ENCODE measurements around the gene EFCAB14. TPM values are rescaled to one million over a fixed set of nuclear protein-coding genes. Genes with fewer than 3 reads are reported as not detected.

Gene EFCAB14
- total RNA-seq, 3 donors from 2014 or later (not counting 1 experiment from before 2014, with no cell fraction given) = 77.7 to 130 (median 119) TPM

- H3K36me3 ChIP-seq (ENCODE audit: control insufficient read depth, insufficient read depth, low read length) = peaks cover 31% of the 10 kb centered on the region
- H3K27ac ChIP-seq (ENCODE audit: low read length) = peak overlapping the region; percentile 69
- Mint-ChIP-seq H3K4me1 (peaks cover 32 to 45% of the 10 kb centered on the region in 2 donors), H3K27ac (peak overlapping the region; percentile 84 to 95), H3K36me3 (no peaks in the 10 kb centered on the region), H3K9me3 (no peaks in the 10 kb centered on the region), H3K27me3 (ENCODE audit: low read depth in 2 of 2) (no peaks in the 10 kb centered on the region), H3K4me3 (peak overlapping the region; percentile 94)
- ATAC-seq (no peak), DNase-seq (no peak)
- WGBS (ENCODE audit: insufficient coverage) = 84% methylated on average over 9 of the region's 9 CpGs
- H3K4me3 ChIP-seq (ENCODE audit: low read length) = no peak overlapping the region
- H3K4me1 ChIP-seq (ENCODE audit: control insufficient read depth, insufficient read depth, low read length) = peaks cover 25% of the 10 kb centered on the region
- no peak for TF ChIP-seq CTCF (IDR thresholded peaks at IDR 0.05)
- intact Hi-C loops (cut with micrococcal nuclease) = loop anchor here (2.0 to 5.0 kb wide), 2 partner anchors 100 to 113 kb away; partner anchors contain the start of genes MKNK1 and MOB3C
- no peaks in the 10 kb centered on the region for H3K9me3 ChIP-seq (ENCODE audit: control insufficient read depth, insufficient read depth, low read length)
- H3K27me3 ChIP-seq (ENCODE audit: control insufficient read depth, insufficient read depth, low read length) = no peaks in the 10 kb centered on the region
These were observed 1.3 kb downstream of the EFCAB14 start for GRCh38 chr1:46717654-46718053.

- Histone ChIP-seq H3K9me3 (ENCODE audit: control insufficient read depth, insufficient read depth, low read length) (no peaks in the 10 kb centered on the region), H3K36me3 (ENCODE audit: control insufficient read depth, insufficient read depth, low read length) (peaks cover 53% of the 10 kb centered on the region), H3K4me3 (ENCODE audit: low read length) (no peak overlapping the region), H3K27me3 (ENCODE audit: control insufficient read depth, insufficient read depth, low read length) (no peaks in the 10 kb centered on the region), H3K4me1 (ENCODE audit: control insufficient read depth, insufficient read depth, low read length) (peaks cover 25% of the 10 kb centered on the region), H3K27ac (ENCODE audit: low read length) (no peak overlapping the region)
- Mint-ChIP-seq H3K9me3 (no peaks in the 10 kb centered on the region), H3K27ac (peak overlapping the region in 1 of 2 donors; percentile 58), H3K4me1 (peaks cover 42 to 55% of the 10 kb centered on the region in 2 donors), H3K36me3 (no peaks in the 10 kb centered on the region), H3K4me3 (no peak overlapping the region), H3K27me3 (ENCODE audit: low read depth in 2 of 2) (no peaks in the 10 kb centered on the region)
- whole genome bisulfite sequencing (ENCODE audit: insufficient coverage) = 100% methylated on average over 2 of the region's 3 CpGs
- DNase-seq = no peak
- TF ChIP-seq CTCF (IDR thresholded peaks at IDR 0.05) = no peak
- ATAC-seq = no peak
- intact Hi-C loops (cut with micrococcal nuclease) = loop anchor here (5.0 kb wide), 1 partner anchor 98 kb away; the partner anchor contains the start of gene MOB3C
These were observed 3.9 kb downstream of the EFCAB14 start for GRCh38 chr1:46714976-46715375.

- no peak for DNase-seq
- no peaks in the 10 kb centered on the region for H3K9me3 ChIP-seq (ENCODE audit: control insufficient read depth, insufficient read depth, low read length)
- H3K27ac ChIP-seq (ENCODE audit: low read length) = no peak overlapping the region
- no peaks in the 10 kb centered on the region for H3K9me3 Mint-ChIP-seq
- peaks cover 17 to 25% of the 10 kb centered on the region in 2 donors for H3K4me1 Mint-ChIP-seq
- no peak overlapping the region for H3K27ac Mint-ChIP-seq
- peaks cover 79% of the 10 kb centered on the region for H3K36me3 ChIP-seq (ENCODE audit: control insufficient read depth, insufficient read depth, low read length)
- WGBS (ENCODE audit: insufficient coverage) = no CpG with 5 or more reads among the region's 1 CpG
- no peak overlapping the region for H3K4me3 Mint-ChIP-seq
- TF ChIP-seq CTCF (IDR thresholded peaks at IDR 0.05) = no peak
- H3K36me3 Mint-ChIP-seq = peaks cover 21% of the 10 kb centered on the region
- no peaks in the 10 kb centered on the region for H3K27me3 ChIP-seq (ENCODE audit: control insufficient read depth, insufficient read depth, low read length)
- H3K4me1 ChIP-seq (ENCODE audit: control insufficient read depth, insufficient read depth, low read length) = no peaks in the 10 kb centered on the region
- intact Hi-C loops (cut with micrococcal nuclease) = no loop called here
- H3K27me3 Mint-ChIP-seq (ENCODE audit: low read depth in 2 of 2) = no peaks in the 10 kb centered on the region
- no peak overlapping the region for H3K4me3 ChIP-seq (ENCODE audit: low read length)
- ATAC-seq = no peak
These were observed 10.8 kb downstream of the EFCAB14 start for GRCh38 chr1:46708121-46708520.

GRCh38 chr1:46705408-46705807 lies 13.5 kb downstream of the EFCAB14 start:
- Mint-ChIP-seq H3K27ac (no peak overlapping the region), H3K36me3 (peaks cover 21% of the 10 kb centered on the region), H3K4me3 (no peak overlapping the region), H3K27me3 (ENCODE audit: low read depth in 2 of 2) (no peaks in the 10 kb centered on the region), H3K4me1 (peaks cover 25 to 33% of the 10 kb centered on the region in 2 donors), H3K9me3 (no peaks in the 10 kb centered on the region)
- TF ChIP-seq CTCF (IDR thresholded peaks at IDR 0.05) = no peak
- WGBS (ENCODE audit: insufficient coverage) = 96% methylated on average over 9 of the region's 9 CpGs
- Histone ChIP-seq H3K4me1 (ENCODE audit: control insufficient read depth, insufficient read depth, low read length) (no peaks in the 10 kb centered on the region), H3K36me3 (ENCODE audit: control insufficient read depth, insufficient read depth, low read length) (peaks cover 73% of the 10 kb centered on the region), H3K4me3 (ENCODE audit: low read length) (no peak overlapping the region), H3K27ac (ENCODE audit: low read length) (no peak overlapping the region), H3K27me3 (ENCODE audit: control insufficient read depth, insufficient read depth, low read length) (no peaks in the 10 kb centered on the region), H3K9me3 (ENCODE audit: control insufficient read depth, insufficient read depth, low read length) (no peaks in the 10 kb centered on the region)
- intact Hi-C loops (cut with micrococcal nuclease) = no loop called here
- ATAC-seq (no peak), DNase-seq (no peak)
